ENCODE measurements around the gene SH2D3A. TPM values are rescaled to one million over a fixed set of nuclear protein-coding genes. Genes with fewer than 3 reads are reported as not detected.

The SH2D3A gene
- total RNA-seq, 2 donors from 2014 or later: 16.4 to 33.0 TPM

Other genes with a start within 250 kb of the SH2D3A start
- gene TNFSF9, start 236.4 kb downstream of the SH2D3A start, total RNA-seq: 1 to 10 TPM in 1 of 2 donors, under 1 TPM in 1; 0.43 to 3.4 TPM
- 1 to 10 TPM; 4.8 to 8.4 TPM for gene CD70, start 176.3 kb downstream of the SH2D3A start, total RNA-seq
- gene TNFSF14, start 97.3 kb downstream of the SH2D3A start, total RNA-seq: 10 to 100 TPM; 24.9 to 25.3 TPM
- gene C3, start 46.8 kb downstream of the SH2D3A start, total RNA-seq: under 1 TPM; 0.54 to 0.84 TPM
- 10 to 100 TPM; 45.4 to 91.8 TPM for gene GPR108, start 29.9 kb downstream of the SH2D3A start, total RNA-seq
- 100 to 1,000 TPM in 1 of 2 donors, 10 to 100 TPM in 1; 47.1 to 109 TPM for gene TRIP10, start 27.8 kb downstream of the SH2D3A start, total RNA-seq
- 100 to 1,000 TPM in 1 of 2 donors, 10 to 100 TPM in 1; 81.5 to 121 TPM for gene VAV1, start 5.3 kb upstream of the SH2D3A start, total RNA-seq
- gene ADGRE1, start 120.1 kb upstream of the SH2D3A start, total RNA-seq: 10 to 100 TPM; 12.1 to 16.1 TPM